K562 (cell line): Measurements from ENCODE around the gene CARM1. TPM values are rescaled to one million over a fixed set of nuclear protein-coding genes. Genes with fewer than 3 reads are reported as not detected.

Experiments
- ARID4B ChIP-seq: sonication (generic); formaldehyde crosslinking; IDR thresholded peaks from 2 replicates; pipeline ENCODE4 v1.8.0; 2022; ENCODE audit warnings: mild to moderate bottlenecking, missing genetic modification reagents
- BDP1 ChIP-seq: IDR thresholded peaks from 3 replicates; pipeline ENCODE4 v1.6.1; 2011; ENCODE audit not compliant: insufficient read length, insufficient read depth
- C11orf30 ChIP-seq: fragments of 450-650 bp; IDR thresholded peaks from 2 replicates; pipeline ENCODE4 v1.6.1; 2016; ENCODE audit warnings: low read depth, mild to moderate bottlenecking
- ELK3 ChIP-seq: fragments of 450-650 bp; formaldehyde crosslinking; IDR thresholded peaks from 2 replicates; pipeline ENCODE4 v1.4.0; 2020; ENCODE audit warnings: mild to moderate bottlenecking
- HNRNPK ChIP-seq: fragments of 200-400 bp; formaldehyde crosslinking; IDR thresholded peaks from one replicate; pipeline ENCODE4 v1.6.1; 2018; ENCODE audit warnings: mild to moderate bottlenecking, low read depth, low read length; ENCODE audit not compliant: poor library complexity, severe bottlenecking
- KAT2B ChIP-seq: IDR thresholded peaks from one replicate; pipeline ENCODE4 v1.6.1; 2012; ENCODE audit warnings: low read depth, mild to moderate bottlenecking, control low read depth, inconsistent platforms, low read length, moderate library complexity
- KLF1 ChIP-seq: fragments of 450-650 bp; IDR thresholded peaks from 2 replicates; pipeline ENCODE4 v1.6.1; 2016; ENCODE audit warnings: missing genetic modification characterization, missing compliant biosample characterization
- LCOR ChIP-seq: sonication (generic); formaldehyde crosslinking; IDR thresholded peaks from 2 replicates; pipeline ENCODE4 v1.8.0; 2022; ENCODE audit warnings: mild to moderate bottlenecking, missing genetic modification reagents
- MCM7 ChIP-seq, 2 experiments: fragments of 450-650 bp; IDR thresholded peaks; 2 replicates each; pipeline ENCODE4 v1.6.1; 2016 to 2018
- NFE2 ChIP-seq: IDR thresholded peaks from 2 replicates; pipeline ENCODE4 v1.6.1; 2014; ENCODE audit warnings: antibody characterized with exemption, low read depth
- PHTF2 ChIP-seq: fragments of 250-450 bp; sonication (Bioruptor Pico); IDR thresholded peaks from 2 replicates; pipeline ENCODE4 v1.5.0; 2021; ENCODE audit warnings: mild to moderate bottlenecking
- PRDM10 ChIP-seq: fragments of 450-650 bp; IDR thresholded peaks from 2 replicates; pipeline ENCODE4 v1.6.1; 2018; ENCODE audit not compliant: partially characterized antibody
- SLC30A9 ChIP-seq: fragments of 250-450 bp; sonication (Bioruptor Pico); IDR thresholded peaks from 2 replicates; pipeline ENCODE4 v1.8.0; 2022; ENCODE audit warnings: mild to moderate bottlenecking, moderate library complexity
- SMC3 ChIP-seq: conservative IDR thresholded peaks from 2 replicates; pipeline ENCODE4 v1.6.1; 2011; ENCODE audit warnings: low read depth, low read length, improper control_type of control experiment; ENCODE audit not compliant: insufficient read depth
- ZNF146 ChIP-seq: IDR thresholded peaks from one replicate; pipeline ENCODE4 v1.6.1; 2018; ENCODE audit warnings: missing compliant biosample characterization; ENCODE audit not compliant: unreplicated experiment
- ZNF184 ChIP-seq: sonication (generic); formaldehyde crosslinking; IDR thresholded peaks from 2 replicates; pipeline ENCODE4 v1.5.0; 2020; ENCODE audit warnings: missing genetic modification reagents
- polyA plus RNA-seq, 8 experiments: library from polyadenylated mRNA; depleted of rRNA in 4 of 8; stranded (reverse) in 5 of 8; unstranded in 3 of 8; fragments of >200 nt; fragmentation: Nextera tagmentation in 2 of 8; fragmentation: Illumina TruSeq in 1 of 8; extraction: Ambion mirVana in 2 of 8; extraction: Trizol in 1 of 8; gene quantifications; 2 replicates each; pipeline versions ENCODE4 v1.2.1 to v1.2.3, GENCODE V29; 2011 to 2014; ENCODE audit warnings: inconsistent platforms in 1 of 8, missing spikeins in 1 of 8
- total RNA-seq, 7 experiments: library from RNA; depleted of rRNA in 6 of 7; stranded (reverse); fragments of >200 nt in 6 of 7; fragmentation: Illumina TruSeq in 2 of 7; extraction: Trizol in 2 of 7; gene quantifications; 2 replicates each; pipeline versions ENCODE4 v1.2.1 to v1.2.3, GENCODE V29; 2011 to 2021; ENCODE audit warnings: low replicate concordance in 1 of 7

CARM1 gene
- total and polyA plus RNA-seq, 9 of the 15 experiments (the other 6 are each of a cell fraction or from before 2014, with no cell fraction given): 0.36 to 86.0 (median 29.7) TPM

GRCh38 chr19:10960314-10961072 lies 89.1 kb downstream of the CARM1 start, which contains the start of gene SMARCA4 (continued):
- no peak for TF ChIP-seq ELK3 (CRISPR knock-in tag)
- TF ChIP-seq ZNF184 (CRISPR knock-in tag): no peak
- TF ChIP-seq BDP1: no peak
- TF ChIP-seq HNRNPK: no peak
- no peak for TF ChIP-seq MCM7 (IDR thresholded peaks at IDR 0.05)
- no peak for TF ChIP-seq ZNF146 (CRISPR knock-in tag)
- peak; percentile 1; the same call in 1 of the 2 replicates for TF ChIP-seq NFE2
- no peak for TF ChIP-seq SMC3
- peak; percentile 21; the same call in 1 of the 2 replicates for TF ChIP-seq LCOR (CRISPR knock-in tag)
- no peak for TF ChIP-seq PHTF2
- no peak for TF ChIP-seq KAT2B
- 0 out of 2 replicates have a peak, but pooled peaks have one; percentile 61 for TF ChIP-seq KLF1
- no peak for TF ChIP-seq SLC30A9 (CRISPR knock-in tag)
- TF ChIP-seq PRDM10: no peak
- TF ChIP-seq C11orf30: no peak
- TF ChIP-seq ARID4B: peak; percentile 3; the same call in 1 of the 2 replicates
